HG02884 (cell line): ENCODE data around the gene RALGPS2.
"Not testable (repeated sequence)": the region's sequence is repeated elsewhere in the genome, so short reads cannot be mapped to it uniquely, and the experiment has no call there.

Experiments used
- ATAC-seq: cut with Tn5 transposase; IDR thresholded peaks from one replicate; pipeline ENCODE4 v1.9.1; 2021; ENCODE audit warnings: mild to moderate bottlenecking, moderate library complexity; ENCODE audit not compliant: unreplicated experiment

Gene RALGPS2

GRCh38 chr1:178939338-178940067, 214.5 kb downstream of the RALGPS2 start:
- no peak for ATAC-seq

- no peak for ATAC-seq
Observed at GRCh38 chr1:178940068-178940765, 215.2 kb downstream of the RALGPS2 start.

- no peak for ATAC-seq
Observed at GRCh38 chr1:178941261-178941689, 216.2 kb downstream of the RALGPS2 start.

GRCh38 chr1:178941849-178942248, 216.8 kb downstream of the RALGPS2 start:
- ATAC-seq, result no peak

GRCh38 chr1:178942285-178943198, 217.5 kb downstream of the RALGPS2 start:
- ATAC-seq, result no peak

- ATAC-seq, result no peak
Observed at GRCh38 chr1:178944729-178945128, 219.7 kb downstream of the RALGPS2 start.

GRCh38 chr1:178945763-178946266, 220.8 kb downstream of the RALGPS2 start:
- no peak for ATAC-seq

GRCh38 chr1:178946416-178946815, 221.4 kb downstream of the RALGPS2 start:
- ATAC-seq, result no peak

- no peak for ATAC-seq
Observed at GRCh38 chr1:178946855-178947676, 222.0 kb downstream of the RALGPS2 start.

- ATAC-seq, result no peak
Observed at GRCh38 chr1:178947677-178947981, 222.6 kb downstream of the RALGPS2 start.

GRCh38 chr1:178948676-178949075, 223.6 kb downstream of the RALGPS2 start:
- no peak for ATAC-seq

GRCh38 chr1:178949866-178950265, 224.8 kb downstream of the RALGPS2 start:
- not testable (repeated sequence) for ATAC-seq

GRCh38 chr1:178951600-178951999, 226.6 kb downstream of the RALGPS2 start:
- no peak for ATAC-seq

- no peak for ATAC-seq
Observed at GRCh38 chr1:178953034-178953433, 228.0 kb downstream of the RALGPS2 start.

GRCh38 chr1:178953538-178954324, 228.7 kb downstream of the RALGPS2 start:
- no peak for ATAC-seq

GRCh38 chr1:178954325-178954690, 229.3 kb downstream of the RALGPS2 start:
- no peak for ATAC-seq

GRCh38 chr1:178954937-178955336, 229.9 kb downstream of the RALGPS2 start:
- ATAC-seq, result no peak

- no peak for ATAC-seq
Observed at GRCh38 chr1:178955391-178955954, 230.4 kb downstream of the RALGPS2 start.

GRCh38 chr1:178958491-178958890, 233.4 kb downstream of the RALGPS2 start:
- no peak for ATAC-seq
